SK-N-SH treated with all-trans-retinoic acid at 6 μM for 48 hours (cell line): Measurements from ENCODE around the gene NFIA.

Experiments used
- ATAC-seq: fragments of 200-7000 bp; cut with Tn5 transposase; 3 replicates; pipeline ENCODE4 v1.9.1; 2020; ENCODE audit warnings: mild to moderate bottlenecking, moderate library complexity
- ARNTL ChIP-seq: fragments of 450-650 bp; formaldehyde crosslinking; IDR thresholded peaks from 2 replicates; pipeline ENCODE4 v1.5.0; 2020; ENCODE audit warnings: low read depth, mild to moderate bottlenecking, moderate library complexity, borderline replicate concordance
- CSDC2 ChIP-seq: fragments of 250-450 bp; sonication (Bioruptor Pico); IDR thresholded peaks from 2 replicates; pipeline ENCODE4 v1.5.0; 2020; ENCODE audit warnings: mild to moderate bottlenecking, moderate library complexity
- ESRRG ChIP-seq: fragments of 250-450 bp; sonication (Bioruptor Pico); IDR thresholded peaks from 2 replicates; pipeline ENCODE4 v1.6.1; 2021; ENCODE audit warnings: mild to moderate bottlenecking
- GLIS3 ChIP-seq: fragments of 250-450 bp; sonication (Bioruptor Pico); IDR thresholded peaks from 2 replicates; pipeline ENCODE4 v1.5.0; 2020; ENCODE audit warnings: mild to moderate bottlenecking, moderate library complexity
- ISL1 ChIP-seq: fragments of 250-450 bp; sonication (Bioruptor Pico); IDR thresholded peaks from 2 replicates; pipeline ENCODE4 v2.1.2; 2022; ENCODE audit warnings: mild to moderate bottlenecking, moderate library complexity
- OSR1 ChIP-seq: fragments of 250-450 bp; sonication (Bioruptor Pico); IDR thresholded peaks from 2 replicates; pipeline ENCODE4 v1.8.0; 2022; ENCODE audit warnings: moderate library complexity, mild to moderate bottlenecking, inconsistent platforms
- PPARA ChIP-seq: fragments of 250-450 bp; sonication (Bioruptor Pico); IDR thresholded peaks from 2 replicates; pipeline ENCODE4 v1.5.0; 2020; ENCODE audit warnings: mild to moderate bottlenecking, borderline replicate concordance
- RARB ChIP-seq: fragments of 250-450 bp; sonication (Bioruptor Pico); IDR thresholded peaks from 2 replicates; pipeline ENCODE4 v1.8.0; 2021; ENCODE audit warnings: mild to moderate bottlenecking, moderate library complexity
- TCF4 ChIP-seq: fragments of 250-450 bp; sonication (Bioruptor Pico); IDR thresholded peaks from 2 replicates; pipeline ENCODE4 v1.8.0; 2021; ENCODE audit warnings: mild to moderate bottlenecking, moderate library complexity, borderline replicate concordance
- TOX ChIP-seq: fragments of 250-450 bp; sonication (Bioruptor Pico); IDR thresholded peaks from 2 replicates; pipeline ENCODE4 v1.8.0; 2021; ENCODE audit warnings: mild to moderate bottlenecking, moderate library complexity, borderline replicate concordance
- ZC3H10 ChIP-seq: fragments of 250-450 bp; sonication (Bioruptor Pico); IDR thresholded peaks from 2 replicates; pipeline ENCODE4 v1.5.1; 2021; ENCODE audit warnings: mild to moderate bottlenecking, moderate library complexity
- ZFP3 ChIP-seq: fragments of 250-450 bp; sonication (Bioruptor Pico); IDR thresholded peaks from 2 replicates; pipeline ENCODE4 v1.5.0; 2020; ENCODE audit warnings: mild to moderate bottlenecking, moderate library complexity
- ZFP30 ChIP-seq: fragments of 450-650 bp; formaldehyde crosslinking; IDR thresholded peaks from 2 replicates; pipeline ENCODE4 v1.5.0; 2022; ENCODE audit warnings: mild to moderate bottlenecking, moderate library complexity
- ZNF565 ChIP-seq: fragments of 450-650 bp; formaldehyde crosslinking; conservative IDR thresholded peaks from 2 replicates; pipeline ENCODE4 v1.5.0; 2020; ENCODE audit warnings: low read depth, mild to moderate bottlenecking, moderate library complexity
- ZNF70 ChIP-seq: fragments of 450-650 bp; formaldehyde crosslinking; IDR thresholded peaks from 2 replicates; pipeline ENCODE4 v1.5.0; 2020; ENCODE audit warnings: mild to moderate bottlenecking, moderate library complexity
- TF ChIP-seq, protein P1 (sequence below): fragments of 250-450 bp; sonication (Bioruptor Pico); IDR thresholded peaks from 2 replicates; pipeline ENCODE4 v1.8.0; 2021; ENCODE audit warnings: low read depth, mild to moderate bottlenecking, moderate library complexity, borderline replicate concordance
- TF ChIP-seq, protein P2 (sequence below): fragments of 250-450 bp; sonication (Bioruptor Pico); IDR thresholded peaks from 2 replicates; pipeline ENCODE4 v1.5.1; 2020; ENCODE audit warnings: low read depth, mild to moderate bottlenecking, moderate library complexity
- TF ChIP-seq, protein P3 (sequence below): fragments of 250-450 bp; sonication (Bioruptor Pico); IDR thresholded peaks from 2 replicates; pipeline ENCODE4 v1.5.1; 2021; ENCODE audit warnings: mild to moderate bottlenecking, moderate library complexity
- TF ChIP-seq, protein P4 (sequence below): fragments of 250-450 bp; sonication (Bioruptor Pico); IDR thresholded peaks from 2 replicates; pipeline ENCODE4 v1.8.0; 2020; ENCODE audit warnings: mild to moderate bottlenecking, moderate library complexity, borderline replicate concordance

Gene NFIA

DNA sequence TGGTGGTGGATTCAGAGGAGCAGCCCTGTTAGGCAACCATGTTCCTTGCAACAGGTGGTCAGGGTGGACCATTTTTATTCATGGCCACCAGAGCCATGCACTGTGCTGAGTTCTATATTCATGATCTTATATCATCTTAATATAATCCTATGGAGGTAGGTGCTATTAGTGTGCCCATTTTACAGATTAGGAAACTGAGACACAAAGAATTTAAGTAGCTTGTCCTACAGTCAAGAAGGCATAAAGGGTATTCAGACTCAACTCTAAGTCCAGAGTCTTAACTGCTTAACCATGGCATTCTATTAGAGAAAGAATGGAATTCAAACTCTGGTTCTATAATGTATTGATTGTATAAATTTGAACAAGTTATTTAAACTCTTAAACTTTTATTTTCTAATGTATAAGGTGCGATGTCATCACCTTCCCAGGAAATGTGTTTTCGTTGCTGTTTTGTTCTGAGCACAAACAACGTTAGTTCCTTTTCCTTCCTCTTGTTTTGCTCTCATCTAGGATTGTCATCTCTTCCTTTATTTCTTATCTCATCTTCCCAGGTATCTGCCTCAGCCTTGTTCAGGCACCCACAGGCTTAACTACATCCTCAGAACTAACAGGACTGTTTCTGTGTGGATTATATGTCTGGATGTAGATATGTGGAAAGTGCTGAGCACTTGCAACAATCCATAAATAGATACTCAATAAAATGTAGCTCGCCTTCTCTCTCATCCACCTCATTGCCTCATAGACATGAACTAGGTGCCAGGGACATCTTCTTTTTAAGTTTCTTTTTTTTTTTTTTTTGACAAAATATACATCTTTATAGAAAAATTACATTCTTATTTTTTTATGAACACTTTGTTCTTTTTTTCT lies 207.1 kb downstream of the NFIA start (continued):
- TF ChIP-seq, protein P1, sequence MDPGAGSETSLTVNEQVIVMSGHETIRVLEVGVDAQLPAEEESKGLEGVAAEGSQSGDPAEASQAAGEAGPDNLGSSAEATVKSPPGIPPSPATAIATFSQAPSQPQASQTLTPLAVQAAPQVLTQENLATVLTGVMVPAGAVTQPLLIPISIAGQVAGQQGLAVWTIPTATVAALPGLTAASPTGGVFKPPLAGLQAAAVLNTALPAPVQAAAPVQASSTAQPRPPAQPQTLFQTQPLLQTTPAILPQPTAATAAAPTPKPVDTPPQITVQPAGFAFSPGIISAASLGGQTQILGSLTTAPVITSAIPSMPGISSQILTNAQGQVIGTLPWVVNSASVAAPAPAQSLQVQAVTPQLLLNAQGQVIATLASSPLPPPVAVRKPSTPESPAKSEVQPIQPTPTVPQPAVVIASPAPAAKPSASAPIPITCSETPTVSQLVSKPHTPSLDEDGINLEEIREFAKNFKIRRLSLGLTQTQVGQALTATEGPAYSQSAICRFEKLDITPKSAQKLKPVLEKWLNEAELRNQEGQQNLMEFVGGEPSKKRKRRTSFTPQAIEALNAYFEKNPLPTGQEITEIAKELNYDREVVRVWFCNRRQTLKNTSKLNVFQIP: no peak
- TF ChIP-seq OSR1 (CRISPR knock-in tag) (no peak), GLIS3 (CRISPR knock-in tag) (no peak), ZNF565 (CRISPR knock-in tag) (no peak), PPARA (no peak), CSDC2 (no peak), ARNTL (CRISPR knock-in tag) (no peak)
- TF ChIP-seq, all 23 proteins: peak for 0

DNA sequence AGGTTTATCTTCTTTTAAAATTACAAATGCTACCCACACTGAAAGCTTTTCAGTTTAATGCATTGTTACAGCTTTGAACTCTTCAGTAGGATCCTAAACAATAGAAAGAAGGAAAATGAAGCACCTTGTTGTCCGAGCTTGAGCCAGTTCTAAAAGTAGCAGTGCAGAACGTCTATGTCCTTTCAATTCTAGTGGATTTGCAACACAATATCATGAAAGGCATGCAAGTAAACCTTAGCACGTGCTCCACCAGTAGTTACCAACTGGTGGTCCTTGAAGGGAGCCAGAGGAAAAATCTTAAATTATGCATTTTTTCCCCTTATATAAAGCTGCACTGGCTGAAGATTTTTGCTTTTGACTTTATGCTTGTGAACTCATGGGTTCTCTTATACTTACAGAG lies 208.2 kb downstream of the NFIA start:
- no peak for ATAC-seq
- TF ChIP-seq, protein P2, sequence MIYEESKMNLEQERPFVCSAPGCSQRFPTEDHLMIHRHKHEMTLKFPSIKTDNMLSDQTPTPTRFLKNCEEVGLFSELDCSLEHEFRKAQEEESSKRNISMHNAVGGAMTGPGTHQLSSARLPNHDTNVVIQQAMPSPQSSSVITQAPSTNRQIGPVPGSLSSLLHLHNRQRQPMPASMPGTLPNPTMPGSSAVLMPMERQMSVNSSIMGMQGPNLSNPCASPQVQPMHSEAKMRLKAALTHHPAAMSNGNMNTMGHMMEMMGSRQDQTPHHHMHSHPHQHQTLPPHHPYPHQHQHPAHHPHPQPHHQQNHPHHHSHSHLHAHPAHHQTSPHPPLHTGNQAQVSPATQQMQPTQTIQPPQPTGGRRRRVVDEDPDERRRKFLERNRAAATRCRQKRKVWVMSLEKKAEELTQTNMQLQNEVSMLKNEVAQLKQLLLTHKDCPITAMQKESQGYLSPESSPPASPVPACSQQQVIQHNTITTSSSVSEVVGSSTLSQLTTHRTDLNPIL (CRISPR knock-in tag): no peak
- no peak for TF ChIP-seq ZFP3 (CRISPR knock-in tag)
- no peak for TF ChIP-seq ARNTL (CRISPR knock-in tag)
- no peak for TF ChIP-seq OSR1 (CRISPR knock-in tag)
- TF ChIP-seq, protein P3, sequence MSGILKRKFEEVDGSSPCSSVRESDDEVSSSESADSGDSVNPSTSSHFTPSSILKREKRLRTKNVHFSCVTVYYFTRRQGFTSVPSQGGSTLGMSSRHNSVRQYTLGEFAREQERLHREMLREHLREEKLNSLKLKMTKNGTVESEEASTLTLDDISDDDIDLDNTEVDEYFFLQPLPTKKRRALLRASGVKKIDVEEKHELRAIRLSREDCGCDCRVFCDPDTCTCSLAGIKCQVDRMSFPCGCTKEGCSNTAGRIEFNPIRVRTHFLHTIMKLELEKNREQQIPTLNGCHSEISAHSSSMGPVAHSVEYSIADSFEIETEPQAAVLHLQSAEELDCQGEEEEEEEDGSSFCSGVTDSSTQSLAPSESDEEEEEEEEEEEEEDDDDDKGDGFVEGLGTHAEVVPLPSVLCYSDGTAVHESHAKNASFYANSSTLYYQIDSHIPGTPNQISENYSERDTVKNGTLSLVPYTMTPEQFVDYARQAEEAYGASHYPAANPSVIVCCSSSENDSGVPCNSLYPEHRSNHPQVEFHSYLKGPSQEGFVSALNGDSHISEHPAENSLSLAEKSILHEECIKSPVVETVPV (CRISPR knock-in tag): no peak
- TF ChIP-seq, protein P1: no peak
- TF ChIP-seq, protein P4, sequence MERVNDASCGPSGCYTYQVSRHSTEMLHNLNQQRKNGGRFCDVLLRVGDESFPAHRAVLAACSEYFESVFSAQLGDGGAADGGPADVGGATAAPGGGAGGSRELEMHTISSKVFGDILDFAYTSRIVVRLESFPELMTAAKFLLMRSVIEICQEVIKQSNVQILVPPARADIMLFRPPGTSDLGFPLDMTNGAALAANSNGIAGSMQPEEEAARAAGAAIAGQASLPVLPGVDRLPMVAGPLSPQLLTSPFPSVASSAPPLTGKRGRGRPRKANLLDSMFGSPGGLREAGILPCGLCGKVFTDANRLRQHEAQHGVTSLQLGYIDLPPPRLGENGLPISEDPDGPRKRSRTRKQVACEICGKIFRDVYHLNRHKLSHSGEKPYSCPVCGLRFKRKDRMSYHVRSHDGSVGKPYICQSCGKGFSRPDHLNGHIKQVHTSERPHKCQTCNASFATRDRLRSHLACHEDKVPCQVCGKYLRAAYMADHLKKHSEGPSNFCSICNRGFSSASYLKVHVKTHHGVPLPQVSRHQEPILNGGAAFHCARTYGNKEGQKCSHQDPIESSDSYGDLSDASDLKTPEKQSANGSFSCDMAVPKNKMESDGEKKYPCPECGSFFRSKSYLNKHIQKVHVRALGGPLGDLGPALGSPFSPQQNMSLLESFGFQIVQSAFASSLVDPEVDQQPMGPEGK (CRISPR knock-in tag): no peak
- TF ChIP-seq RARB (CRISPR knock-in tag): no peak
- TF ChIP-seq TCF4 (CRISPR knock-in tag): no peak
- no peak for TF ChIP-seq CSDC2
- TF ChIP-seq PPARA: no peak
- no peak for TF ChIP-seq ISL1 (CRISPR knock-in tag)

DNA sequence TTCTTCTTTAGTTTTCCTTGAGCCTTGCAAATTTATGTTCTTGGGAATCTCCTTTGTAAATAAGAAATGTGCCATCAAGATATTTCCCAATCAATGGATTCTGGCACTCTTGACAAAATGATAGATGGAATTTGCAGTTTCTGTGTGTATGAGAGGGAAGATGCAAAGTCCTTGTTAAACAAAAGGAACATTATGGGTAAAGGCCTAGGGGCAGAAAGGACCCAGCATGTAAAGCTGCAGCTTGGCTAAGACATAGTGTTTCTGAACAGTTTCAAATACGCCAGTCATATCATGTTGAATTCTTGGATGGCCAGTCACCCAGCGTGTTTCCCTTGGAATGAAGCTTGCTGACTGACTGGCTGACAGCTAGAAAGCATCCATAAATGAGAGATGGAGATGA lies 210.8 kb downstream of the NFIA start:
- ATAC-seq: no peak
- TF ChIP-seq ZFP3 (CRISPR knock-in tag): no peak

DNA sequence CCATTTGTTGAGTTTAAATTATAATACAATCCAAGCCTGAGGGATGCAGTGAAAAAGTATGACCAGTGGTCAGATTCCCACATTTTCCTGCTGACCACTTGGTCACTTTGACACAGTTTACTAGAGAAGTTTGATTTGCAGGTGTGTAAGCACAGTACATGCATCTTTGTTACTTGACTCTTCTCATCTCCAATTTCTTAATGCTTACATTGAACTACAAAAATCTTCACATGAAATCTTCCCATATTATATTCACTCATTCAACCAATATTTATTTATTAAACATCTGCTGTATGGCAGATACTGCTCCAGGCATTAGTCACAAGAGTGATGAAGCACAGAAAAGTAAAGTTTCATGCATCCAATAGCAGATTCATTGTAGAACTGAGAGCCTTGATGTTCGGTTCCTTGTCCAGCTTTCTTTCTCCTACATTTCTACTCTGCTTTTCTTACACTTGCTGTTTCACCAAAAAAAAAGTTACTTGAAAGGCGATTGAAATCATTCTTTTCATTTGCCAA lies 211.7 kb downstream of the NFIA start:
- no peak for ATAC-seq

DNA sequence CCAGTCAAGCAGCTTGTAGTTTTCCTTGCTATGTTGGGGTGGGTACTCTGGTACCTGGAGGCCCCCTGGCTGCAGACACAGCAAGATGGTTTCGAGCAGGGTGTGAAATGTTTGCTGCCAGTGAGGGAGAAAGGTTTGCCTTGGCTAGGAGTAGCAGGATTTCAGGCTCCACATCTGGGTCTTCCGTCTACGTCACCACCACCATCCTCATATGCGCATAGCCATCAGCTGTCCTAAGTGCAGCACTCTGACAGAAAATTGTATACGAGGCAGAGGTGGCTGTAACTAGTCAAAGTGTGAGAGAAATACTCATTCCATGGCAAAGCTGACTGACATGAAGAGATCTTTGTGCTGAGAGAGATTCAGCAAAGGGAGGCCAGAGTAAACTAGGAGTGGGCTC lies 212.6 kb downstream of the NFIA start:
- ATAC-seq: no peak
- TF ChIP-seq ZNF70 (CRISPR knock-in tag): no peak
- no peak for TF ChIP-seq TOX (CRISPR knock-in tag)
- TF ChIP-seq, protein P4 (CRISPR knock-in tag): no peak
- TF ChIP-seq RARB (CRISPR knock-in tag): no peak
- TF ChIP-seq ZFP30 (CRISPR knock-in tag): no peak
- TF ChIP-seq ESRRG (CRISPR knock-in tag): no peak
- TF ChIP-seq, protein P1: no peak
- TF ChIP-seq PPARA: no peak
- no peak for TF ChIP-seq ARNTL (CRISPR knock-in tag)
- TF ChIP-seq CSDC2: no peak
- TF ChIP-seq ZC3H10 (CRISPR knock-in tag): no peak

More for the DNA sequence above, 211.7 kb downstream of the NFIA start:
- no peak for TF ChIP-seq CSDC2
- no peak for TF ChIP-seq ZNF565 (CRISPR knock-in tag)
